HG03039 (cell line): ENCODE data around the gene ABCC4.
A peak's percentile ranks its signal among the peaks of the same experiment; 100 is the strongest.
"Not testable (repeated sequence)": the region's sequence is repeated elsewhere in the genome, so short reads cannot be mapped to it uniquely, and the experiment has no call there.

Source experiments
- ATAC-seq: cut with Tn5 transposase; IDR thresholded peaks from one replicate; pipeline ENCODE4 v1.9.1; 2021; ENCODE audit warnings: mild to moderate bottlenecking, moderate library complexity; ENCODE audit not compliant: unreplicated experiment

The ABCC4 gene

DNA sequence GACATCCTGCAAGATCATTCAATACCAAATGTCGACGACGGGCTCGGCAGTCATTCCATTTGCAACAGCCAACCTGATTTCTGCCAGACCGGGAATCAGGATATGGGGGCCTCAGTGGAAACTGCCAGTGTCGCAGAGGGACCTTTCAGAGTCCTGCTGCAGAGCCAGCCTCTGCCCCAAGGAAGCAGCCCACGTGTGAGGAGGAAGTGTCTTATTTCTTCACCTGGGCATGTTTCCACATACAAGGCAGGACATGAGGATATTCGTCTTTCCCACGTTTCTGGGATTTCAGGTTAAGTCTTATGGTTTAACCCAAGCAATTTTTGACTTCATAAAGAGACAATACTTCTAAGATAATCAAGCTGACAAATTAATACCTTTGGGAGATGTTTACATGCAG, 69.9 kb downstream of the ABCC4 start:
- no peak for ATAC-seq

- no peak for ATAC-seq
These were observed 71.4 kb downstream of the ABCC4 start for GRCh38 chr13:95229855-95230254.

DNA sequence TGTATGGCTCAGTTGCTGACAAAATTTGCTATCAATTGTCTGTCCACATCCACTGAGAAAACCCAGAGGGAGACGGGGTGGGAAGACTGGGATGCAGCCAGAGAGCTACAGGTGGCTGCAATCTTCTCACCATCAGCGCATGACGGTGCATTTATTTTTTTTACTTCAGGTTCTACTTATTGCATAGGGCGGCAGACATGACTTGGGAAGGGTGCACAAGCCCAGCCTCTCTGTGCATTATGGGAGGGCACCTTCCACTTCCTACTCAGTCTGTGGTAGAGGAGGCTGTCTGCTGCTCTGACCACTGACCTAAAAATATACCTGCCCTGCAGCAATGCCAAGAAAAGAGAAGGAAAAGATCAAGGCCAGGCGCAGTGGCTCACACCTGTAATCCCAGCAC, 73.1 kb downstream of the ABCC4 start:
- ATAC-seq: no peak

DNA sequence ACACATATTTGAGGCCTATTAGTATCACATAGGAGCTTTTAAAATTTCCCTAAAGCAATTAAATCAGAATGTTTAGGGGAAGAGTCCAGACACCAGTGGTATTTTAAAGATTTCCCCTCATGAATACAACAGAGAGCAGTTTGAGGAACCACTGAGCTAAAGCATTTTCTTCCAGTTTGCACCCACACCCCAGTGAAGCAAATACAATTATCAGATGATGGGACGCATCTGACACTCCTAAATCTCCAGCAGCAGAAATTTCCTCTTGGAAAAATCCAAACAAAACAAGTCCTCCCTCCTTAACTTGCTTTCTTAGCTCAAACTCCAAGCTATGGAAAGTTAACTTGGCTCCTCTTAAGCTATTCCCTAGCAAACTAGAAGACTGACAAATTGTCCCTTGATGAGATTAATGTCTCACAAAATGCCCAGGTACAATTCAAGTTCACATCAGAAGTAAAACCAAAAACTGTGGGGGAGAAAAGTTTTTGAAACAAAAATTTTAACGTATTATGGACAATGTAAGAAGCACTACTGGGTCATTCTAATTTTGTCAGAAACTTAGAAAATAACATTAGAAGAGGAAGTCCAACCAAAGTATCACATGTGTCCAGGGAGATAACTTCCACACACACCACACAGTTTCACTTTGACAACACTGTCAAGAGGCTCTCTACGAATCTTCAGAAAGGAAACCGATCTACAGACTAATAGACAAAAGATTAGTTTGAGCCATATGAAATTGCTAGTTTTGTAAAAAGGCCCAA, 74.1 kb downstream of the ABCC4 start:
- peak; percentile 89 for ATAC-seq

GRCh38 chr13:95226476-95226875, 74.8 kb downstream of the ABCC4 start:
- no peak for ATAC-seq

DNA sequence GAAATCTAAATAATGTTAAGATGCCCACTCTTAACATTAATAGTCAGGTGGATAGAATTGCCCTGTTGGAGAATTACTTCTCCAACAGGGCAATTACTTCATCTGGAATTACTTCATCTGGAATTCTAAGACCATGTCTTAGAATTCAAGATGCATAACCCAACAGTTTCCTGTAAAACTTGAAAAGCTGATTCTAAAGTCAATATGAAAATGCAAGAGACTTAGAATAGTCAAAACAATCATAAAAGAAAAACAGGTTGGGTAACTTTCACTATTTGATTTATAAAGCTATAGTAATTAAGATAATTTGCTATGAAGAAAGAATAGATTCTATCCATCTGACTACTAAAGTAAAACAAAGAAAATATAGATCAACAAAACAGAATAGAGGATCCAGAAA, 75.2 kb downstream of the ABCC4 start:
- ATAC-seq: no peak

GRCh38 chr13:95224064-95224463, 77.2 kb downstream of the ABCC4 start:
- ATAC-seq: no peak

- no peak for ATAC-seq
These were observed 78.6 kb downstream of the ABCC4 start for GRCh38 chr13:95222733-95223018.

- no peak for ATAC-seq
These were observed 79.1 kb downstream of the ABCC4 start for GRCh38 chr13:95221971-95222732.

- ATAC-seq: no peak
These were observed 80.6 kb downstream of the ABCC4 start for GRCh38 chr13:95220611-95221010.

DNA sequence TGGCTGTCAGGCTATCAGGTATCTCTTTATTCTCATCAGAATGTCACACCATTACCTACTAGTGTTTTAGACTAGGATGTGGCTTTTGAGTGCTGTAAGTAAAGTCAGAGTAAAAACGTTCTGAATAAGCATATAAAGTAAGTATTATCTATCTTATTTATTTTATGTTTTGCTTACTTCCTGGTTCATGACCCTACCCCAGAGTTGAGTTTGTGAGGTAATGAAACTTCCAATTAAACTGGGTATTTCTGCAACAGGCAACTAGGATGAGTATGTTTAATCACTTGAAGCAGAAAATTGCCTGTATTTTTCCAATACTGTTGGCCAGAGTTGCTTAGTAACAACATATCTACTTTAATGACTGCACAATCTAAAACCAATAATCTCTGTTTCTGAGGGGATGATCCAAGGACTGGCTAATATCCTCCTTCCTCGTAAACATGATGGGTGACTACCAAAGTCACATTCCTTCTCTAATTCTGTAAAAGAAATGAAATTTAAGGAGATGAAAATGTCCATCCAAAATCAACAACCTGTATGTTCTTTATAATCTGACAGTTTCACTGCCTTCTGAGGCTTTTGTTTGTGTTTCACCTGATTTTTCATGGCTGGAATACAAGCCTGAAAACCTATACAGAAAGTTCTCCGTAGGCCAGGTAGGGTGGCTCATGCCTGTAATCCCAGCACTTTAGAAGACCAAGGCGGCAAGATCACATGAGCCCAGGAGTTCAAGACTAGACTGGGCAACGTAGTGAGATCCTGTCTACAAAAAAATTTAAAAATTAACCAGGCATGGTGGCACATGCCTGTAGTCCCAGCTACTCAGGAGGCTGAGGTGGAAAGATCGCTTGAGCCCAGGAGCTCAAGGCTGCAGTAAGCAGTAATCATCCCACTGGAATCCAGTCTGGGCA, 83.1 kb downstream of the ABCC4 start:
- ATAC-seq: no peak

- no peak for ATAC-seq
These were observed 85.1 kb downstream of the ABCC4 start for GRCh38 chr13:95216182-95216581.

GRCh38 chr13:95212983-95213850, 88.0 kb downstream of the ABCC4 start:
- no peak for ATAC-seq

DNA sequence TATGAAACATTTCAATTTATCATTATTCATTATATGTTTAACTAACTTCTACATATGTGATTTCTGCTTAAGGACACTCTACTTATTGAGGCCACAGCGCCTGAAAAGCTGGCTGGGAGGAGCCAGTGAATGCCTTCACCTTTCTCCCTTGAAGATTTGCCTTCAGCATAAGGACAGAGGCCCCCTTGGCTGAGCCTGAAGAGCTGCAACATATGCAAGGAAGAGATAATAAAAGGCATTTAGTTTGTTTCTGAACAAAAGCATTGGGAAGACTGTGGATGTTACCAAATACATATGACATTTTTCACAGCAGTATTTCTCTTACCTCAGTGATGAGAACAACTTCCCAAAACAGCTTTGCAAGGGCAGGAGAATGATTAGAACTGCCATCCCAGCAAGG, 92.1 kb downstream of the ABCC4 start:
- ATAC-seq: no peak

DNA sequence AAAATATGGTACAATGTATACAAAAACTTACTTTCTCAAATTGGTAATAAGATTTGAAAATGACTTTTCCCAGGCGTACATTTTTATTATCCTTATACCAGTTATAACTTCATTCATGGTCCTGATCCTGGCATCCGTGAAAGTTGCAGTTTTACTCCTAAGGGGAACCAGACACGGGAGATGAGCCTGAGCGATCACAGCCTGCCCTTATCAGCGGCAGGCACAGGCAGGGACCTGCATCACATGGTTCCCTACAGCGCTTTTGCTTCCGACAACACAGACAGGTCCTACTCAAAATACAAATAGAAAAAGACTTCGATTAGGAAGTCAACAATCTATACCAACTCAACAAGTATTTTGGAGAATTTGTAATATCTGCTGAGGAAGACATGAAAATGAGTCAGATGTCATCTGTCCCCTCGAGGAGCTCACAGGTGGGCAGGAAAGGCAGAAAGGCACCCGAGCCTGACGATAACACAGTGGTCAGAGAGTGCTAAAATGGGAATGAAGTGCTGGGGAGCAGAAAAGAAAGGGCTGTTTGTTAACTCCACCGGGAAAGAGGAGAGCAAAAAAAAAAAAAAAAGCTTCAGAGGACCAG, 93.4 kb downstream of the ABCC4 start:
- peak; percentile 64 for ATAC-seq

DNA sequence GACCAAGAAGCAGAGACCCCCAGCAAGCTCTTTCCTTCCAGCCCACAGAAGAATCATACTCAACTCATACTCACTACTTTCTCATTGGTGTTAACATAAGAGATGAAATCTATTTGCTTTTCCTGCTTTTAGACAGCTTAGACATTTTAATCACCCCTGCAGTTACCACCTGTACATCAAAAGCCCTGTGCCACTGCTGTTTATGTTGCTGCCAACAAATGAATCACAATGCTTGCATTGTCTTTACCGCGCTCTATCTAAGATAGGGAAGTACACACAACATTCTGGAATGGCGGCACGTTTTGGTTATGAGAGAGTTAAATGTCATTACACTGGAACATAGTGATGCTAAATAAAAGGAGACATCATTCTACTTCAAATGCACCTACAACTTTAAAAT, 95.1 kb downstream of the ABCC4 start:
- ATAC-seq: no peak

DNA sequence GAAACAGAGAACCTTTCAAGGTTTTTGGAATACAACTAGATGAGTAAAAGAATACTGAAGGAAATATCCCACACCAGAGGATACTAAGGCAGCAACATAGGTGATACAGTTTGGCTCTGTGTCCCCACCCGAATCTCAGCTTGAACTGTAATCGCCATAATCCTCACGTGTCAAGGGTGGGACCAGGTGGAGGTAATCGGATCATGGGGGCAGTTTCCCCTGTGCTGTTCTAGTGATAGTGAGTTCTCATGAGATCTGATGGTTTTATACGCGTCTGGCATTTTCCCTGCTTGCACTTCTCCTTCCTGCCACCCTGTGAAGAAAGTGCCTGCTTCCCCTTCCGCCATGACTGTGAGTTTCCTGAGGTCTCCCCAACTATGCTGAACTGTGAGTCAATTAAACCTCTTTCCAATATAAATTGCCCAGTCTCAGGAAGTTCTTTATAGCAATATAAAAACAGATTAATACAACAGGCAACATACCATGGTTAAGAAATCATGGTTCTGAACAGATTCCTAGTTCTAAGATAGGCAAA, 97.0 kb downstream of the ABCC4 start:
- no peak for ATAC-seq

DNA sequence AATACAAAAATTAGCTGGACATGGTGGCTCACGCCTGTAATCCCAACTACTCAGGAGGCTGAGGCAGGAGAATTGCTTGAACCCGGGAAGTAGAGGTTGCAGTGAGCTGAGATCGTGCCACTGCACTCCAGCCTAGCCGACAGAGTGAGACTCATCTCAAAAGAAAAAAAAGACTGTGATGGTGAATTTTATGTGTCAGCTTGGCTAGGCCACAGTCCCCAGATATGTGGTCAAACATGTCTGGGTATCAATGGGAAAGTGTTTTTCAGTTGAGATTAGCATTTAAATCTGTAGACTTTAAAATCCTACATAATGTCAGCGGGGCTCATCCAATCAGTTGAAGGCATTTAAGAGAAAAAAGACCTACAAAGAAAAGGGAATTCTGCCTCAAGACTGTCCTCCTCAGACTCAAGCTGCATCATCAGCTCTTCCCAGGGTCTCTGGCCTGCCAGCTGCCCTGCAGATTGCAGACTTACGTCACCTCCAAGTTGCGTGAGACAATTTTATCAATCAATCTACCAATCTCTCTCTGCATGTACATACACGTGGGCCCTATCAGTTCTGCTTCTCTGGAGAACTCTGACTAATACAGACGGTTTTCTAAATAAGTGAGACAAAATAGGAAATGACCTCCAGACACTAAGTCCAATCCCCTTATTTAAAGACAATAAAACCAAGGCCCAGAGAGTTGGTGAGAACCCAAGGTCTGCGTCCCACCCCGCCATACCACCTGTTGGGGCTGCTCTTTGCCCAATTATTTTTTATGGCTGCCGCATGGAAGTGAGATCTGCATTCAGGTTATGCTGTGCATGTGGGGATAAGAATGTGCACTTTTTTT, 99.2 kb downstream of the ABCC4 start:
- ATAC-seq: no peak

DNA sequence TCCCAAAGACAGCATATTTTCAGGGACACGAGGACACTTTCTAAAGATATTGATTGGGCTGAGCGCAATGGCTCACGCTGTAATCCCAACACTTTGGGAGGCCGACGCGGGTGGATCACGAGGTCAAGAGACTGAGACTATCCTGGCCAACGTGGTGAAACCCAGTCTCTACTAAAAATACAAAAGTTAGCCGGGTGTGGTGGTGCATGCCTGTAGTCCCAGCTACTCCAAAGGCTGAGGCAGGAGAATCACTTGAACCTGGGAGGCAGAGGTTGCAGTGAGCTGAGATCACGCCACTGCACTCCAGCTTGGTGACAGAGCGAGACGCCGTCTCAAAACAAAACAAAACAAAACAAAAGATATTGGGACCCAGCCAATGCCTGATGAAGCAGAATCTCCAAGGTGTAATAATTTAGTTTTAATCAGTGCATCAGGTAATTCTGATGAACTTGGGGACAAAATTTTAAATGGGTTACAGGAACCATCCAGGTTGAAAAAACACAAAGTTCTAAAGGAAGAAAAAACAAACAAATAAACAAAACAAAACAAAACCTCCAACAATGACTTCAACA, 100.8 kb downstream of the ABCC4 start:
- not testable (repeated sequence) for ATAC-seq
